HG03095 (cell line): ENCODE measurements around the gene TBC1D32.
"Not testable (repeated sequence)": the region's sequence is repeated elsewhere in the genome, so short reads cannot be mapped to it uniquely, and the experiment has no call there.

Experiments
- ATAC-seq: cut with Tn5 transposase; IDR thresholded peaks from one replicate; pipeline ENCODE4 v1.9.1; 2021; ENCODE audit warnings: moderate library complexity; ENCODE audit not compliant: unreplicated experiment

TBC1D32 gene

DNA sequence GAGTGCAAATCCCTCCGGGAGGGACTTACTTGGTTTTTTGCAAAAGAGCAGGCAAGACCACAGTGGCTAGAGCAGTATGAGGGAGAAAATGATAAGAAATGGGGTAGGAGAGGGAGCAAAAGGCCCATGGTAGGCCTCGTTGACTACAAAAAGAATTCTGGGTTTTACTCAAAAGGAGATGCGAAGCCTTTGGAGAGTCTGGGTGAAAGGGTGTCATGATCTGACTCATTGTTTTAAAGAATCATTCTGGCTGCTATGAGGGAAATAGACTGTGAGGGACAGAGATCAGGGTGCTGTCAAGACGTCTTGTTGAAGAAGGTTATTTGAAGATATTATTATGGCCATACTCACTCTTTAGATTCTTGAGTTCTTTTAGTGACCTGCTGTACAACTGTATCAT lies 13.0 kb downstream of the TBC1D32 start:
- ATAC-seq = peak; percentile 45

DNA sequence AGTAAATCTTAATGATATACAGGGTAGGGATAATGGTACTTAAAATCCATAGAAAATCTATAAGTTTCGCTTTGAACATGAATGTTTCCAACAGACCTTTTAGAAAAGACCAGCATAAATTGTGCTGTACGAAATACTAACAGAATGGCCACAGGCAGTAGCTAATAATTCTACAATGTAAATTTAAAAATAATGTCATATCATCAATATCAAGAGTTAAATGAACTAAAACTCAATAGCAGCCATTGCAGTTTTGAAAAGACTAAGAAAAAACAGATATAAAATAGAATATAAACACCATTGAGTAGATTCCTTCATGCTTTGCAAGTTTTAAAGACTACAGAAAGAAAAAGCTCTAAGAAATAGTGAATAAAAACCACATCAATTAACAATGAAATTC lies 14.7 kb downstream of the TBC1D32 start:
- ATAC-seq = no peak

DNA sequence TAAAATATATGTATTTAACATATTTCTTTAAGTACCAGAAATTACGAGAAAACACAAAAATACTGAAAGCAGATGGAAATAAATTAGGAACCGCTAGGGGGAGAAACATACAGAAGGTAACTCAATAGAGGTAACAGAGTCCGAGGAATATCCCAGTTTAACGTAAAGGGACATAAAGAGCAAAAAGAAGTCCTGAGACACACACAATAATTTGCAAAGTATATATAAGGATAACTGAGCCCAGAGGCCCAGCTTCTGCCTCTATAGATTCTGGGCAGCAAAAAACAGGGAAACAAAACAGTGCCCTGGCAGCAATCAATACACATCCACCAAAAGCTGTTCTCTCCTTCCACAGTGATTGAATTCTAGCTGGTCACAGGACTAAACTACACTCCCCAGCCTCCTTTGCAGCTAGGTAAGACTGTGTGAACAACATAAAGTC lies 15.1 kb downstream of the TBC1D32 start:
- no peak for ATAC-seq

- ATAC-seq = no peak
Measured at GRCh38 chr6:121314381-121315112, 19.7 kb downstream of the TBC1D32 start.

DNA sequence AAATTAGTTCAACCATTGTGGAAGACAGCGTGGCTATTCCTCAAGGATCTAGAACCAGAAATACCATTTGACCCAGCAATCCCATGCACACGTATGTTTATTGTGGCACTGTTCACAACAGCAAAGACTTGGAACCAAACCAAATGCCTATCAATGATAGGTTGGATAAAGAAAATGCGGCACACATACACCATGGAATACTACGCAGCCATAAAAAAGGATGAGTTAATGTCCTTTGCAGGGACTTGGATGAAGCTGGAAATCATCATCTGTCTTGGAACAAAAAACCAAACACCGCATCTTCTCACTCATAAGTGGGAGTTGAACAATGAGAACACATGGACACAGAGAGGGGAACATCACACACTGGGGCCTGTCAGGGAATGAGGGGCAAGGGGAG lies 22.5 kb downstream of the TBC1D32 start:
- ATAC-seq = not testable (repeated sequence)

GRCh38 chr6:121310495-121310894 lies 23.8 kb downstream of the TBC1D32 start:
- ATAC-seq = no peak

DNA sequence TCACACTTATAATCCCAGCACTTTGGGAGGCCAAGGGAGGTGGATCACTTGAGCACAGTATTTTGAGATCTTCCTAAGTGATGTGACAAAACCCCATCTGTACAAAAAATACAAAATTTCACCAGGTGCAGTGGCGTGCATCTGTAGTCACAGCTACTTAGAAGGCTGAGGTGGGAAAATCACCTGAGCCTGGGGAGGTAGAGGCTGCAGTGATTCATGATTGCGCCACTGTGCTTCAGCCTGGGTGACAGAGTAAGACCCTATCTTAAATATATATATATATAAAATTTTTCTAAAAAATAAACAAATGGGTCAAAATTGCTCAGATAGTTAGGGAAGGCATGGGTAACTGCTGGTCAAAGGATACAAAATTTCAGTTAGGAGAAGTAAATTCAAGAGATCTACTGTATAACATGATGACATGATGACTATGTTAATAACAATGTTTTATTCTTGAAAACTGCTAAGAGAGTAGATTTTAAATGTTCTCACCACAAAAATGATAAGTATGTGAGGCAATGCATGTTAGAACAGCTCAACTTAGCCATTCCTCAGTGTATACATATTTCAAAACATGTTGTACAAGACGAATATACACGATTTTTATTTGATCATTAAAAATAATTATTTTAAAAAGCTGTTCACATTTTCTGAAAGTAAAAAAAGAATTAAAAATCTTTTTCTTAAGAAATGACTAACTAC lies 24.4 kb downstream of the TBC1D32 start:
- ATAC-seq = no peak

DNA sequence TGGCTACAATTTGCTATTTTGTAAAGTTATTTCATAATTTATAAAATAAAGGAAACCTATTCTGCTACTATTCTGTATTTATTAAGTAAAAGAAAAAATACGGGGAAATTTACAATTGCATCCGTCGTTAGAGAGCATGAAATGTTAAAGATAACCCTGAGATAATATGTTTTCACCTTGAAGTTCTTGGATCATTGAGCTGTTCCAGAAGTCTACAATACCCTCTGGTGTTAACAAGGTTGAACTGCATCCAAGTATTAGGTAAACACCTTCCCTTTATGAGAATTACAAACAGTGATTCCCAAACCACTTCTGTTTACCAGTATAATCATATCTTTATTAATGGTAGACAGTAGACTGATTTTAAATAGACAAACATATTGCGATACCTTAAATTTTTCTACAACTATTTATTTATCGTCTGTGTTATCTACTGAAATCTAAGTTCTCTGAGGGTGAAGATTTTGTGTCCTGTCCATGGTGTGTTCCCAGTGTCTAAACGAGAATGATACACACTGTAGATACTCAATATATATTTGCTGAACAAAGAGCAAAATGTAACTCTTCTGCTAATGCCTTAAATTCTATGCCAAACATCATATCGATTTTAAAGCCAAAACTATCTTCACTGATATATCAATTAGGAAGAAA lies 28.2 kb downstream of the TBC1D32 start:
- ATAC-seq = peak; percentile 86

- peak; percentile 58 for ATAC-seq
Measured at GRCh38 chr6:121302882-121303281, 31.4 kb downstream of the TBC1D32 start.

DNA sequence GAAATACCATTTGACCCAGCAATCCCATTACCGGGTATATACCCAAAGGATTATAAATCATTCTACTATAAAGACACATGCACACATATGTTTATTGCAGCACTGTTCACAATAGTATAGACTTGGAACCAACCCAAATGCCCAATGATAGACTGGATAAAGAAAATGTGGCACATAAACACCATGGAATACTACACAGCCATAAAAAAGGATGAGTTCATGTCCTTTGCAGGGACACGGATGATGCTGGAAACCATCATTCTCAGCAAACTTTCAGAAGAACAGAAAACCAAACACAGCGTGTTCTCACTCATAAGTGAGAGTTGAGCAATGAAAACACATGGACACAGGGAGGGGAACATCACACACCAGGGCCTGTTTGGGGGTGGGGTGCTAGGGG lies 33.1 kb downstream of the TBC1D32 start:
- not testable (repeated sequence) for ATAC-seq

DNA sequence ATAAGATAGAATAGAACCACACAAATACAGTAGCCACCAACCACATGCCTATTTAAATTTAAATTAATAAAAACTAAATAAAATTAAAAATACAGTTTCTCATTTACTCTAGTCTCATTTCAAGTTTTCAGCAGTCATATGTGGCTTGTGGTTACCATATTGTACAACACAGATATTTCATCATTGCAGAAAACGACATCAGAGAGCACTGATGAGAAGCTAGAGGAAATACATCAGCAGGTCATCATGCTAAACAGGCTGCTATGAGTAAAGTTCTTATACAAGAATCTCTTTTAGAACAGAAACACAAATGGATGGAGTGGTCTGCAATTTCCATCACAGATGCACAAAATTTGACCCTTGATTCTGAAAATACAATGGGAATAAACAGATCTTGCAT lies 36.6 kb downstream of the TBC1D32 start:
- ATAC-seq = no peak

GRCh38 chr6:121285041-121285440 lies 49.2 kb downstream of the TBC1D32 start:
- no peak for ATAC-seq

DNA sequence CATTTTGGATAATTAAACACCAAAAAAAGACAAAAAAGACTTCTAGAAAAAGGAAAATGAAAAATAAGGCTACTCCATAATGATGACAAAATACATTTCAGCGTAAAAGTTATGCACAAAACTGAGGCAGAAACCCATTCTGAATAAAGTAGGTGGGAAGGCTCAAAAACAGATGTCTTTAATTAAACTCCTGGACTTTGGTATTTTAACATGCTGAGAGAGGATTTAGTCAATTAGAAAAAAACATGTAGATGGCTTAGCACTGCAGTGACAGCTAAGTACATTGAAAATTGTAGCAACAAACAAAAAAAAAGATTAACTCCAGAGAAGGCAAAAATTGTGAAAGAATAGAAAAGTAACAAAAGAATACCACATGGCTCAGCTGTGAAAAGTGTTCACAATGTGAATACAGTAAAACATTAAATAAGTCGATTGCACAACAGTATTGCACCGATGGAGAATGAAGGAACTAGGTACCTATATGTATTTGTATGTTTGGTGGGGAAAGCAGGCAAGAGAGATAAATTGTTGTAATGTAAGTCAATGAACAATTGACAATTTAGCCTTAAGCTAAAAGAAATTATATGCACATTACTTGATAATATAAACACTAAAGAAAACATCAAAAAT lies 59.5 kb downstream of the TBC1D32 start:
- ATAC-seq = no peak

DNA sequence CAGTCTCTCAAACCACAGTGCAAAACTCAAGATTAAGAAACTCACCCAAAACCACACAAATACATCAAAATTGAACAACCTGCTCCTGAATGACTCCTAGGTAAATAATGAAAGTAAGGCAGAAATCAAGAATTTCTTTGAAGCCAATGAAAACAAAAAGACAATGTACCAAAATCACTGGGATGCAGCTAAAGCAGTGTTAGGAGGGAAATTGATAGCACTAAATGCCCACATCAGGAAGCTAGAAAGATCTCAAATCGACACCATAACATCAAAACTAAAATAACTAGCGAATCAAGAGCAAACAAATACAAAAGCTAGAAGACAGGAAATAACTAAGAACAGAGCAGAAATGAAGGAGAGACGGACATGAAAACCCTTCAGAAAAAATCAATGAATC lies 70.5 kb downstream of the TBC1D32 start:
- no peak for ATAC-seq

DNA sequence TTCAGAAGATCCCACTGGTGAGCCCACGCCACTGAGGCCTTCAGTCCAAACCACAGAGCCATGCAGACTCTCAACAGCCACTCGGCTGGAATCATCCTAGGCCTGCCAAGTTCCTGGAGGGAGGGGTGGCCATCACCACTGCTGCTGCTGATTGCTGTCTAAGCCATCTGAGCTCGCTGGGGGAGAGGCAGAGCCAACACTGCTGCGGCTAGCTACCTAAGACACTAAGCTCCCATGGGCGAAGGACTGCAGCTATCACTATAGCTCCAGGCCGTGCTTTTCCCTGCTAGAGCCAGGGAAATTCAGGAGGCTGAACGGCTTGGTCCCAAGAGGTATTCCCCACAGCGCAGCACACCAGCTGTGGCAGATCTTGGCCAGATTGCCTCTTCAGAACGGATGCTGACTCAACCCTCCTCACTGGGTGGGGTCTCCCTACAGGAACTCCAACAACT lies 73.6 kb downstream of the TBC1D32 start:
- no peak for ATAC-seq

DNA sequence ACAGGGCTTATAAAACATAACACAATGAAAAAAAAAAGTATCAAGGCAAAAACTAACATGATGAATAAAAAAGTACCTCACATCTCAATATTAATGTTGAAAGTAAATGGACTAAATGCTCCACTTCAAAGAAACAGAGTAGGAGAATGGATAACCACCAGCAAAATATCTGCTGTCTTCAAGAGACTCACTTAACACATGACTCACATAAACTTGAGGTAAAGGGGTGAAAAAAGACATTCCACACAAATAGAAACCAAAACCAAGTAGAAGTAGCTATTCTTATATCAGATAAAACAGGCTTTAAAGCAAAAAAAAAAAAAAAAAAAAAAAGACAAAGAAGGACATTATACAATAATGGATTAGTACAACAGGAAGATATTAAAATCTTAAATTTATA lies 86.9 kb downstream of the TBC1D32 start:
- ATAC-seq = no peak

- no peak for ATAC-seq
Measured at GRCh38 chr6:121242386-121242785, 91.9 kb downstream of the TBC1D32 start.

DNA sequence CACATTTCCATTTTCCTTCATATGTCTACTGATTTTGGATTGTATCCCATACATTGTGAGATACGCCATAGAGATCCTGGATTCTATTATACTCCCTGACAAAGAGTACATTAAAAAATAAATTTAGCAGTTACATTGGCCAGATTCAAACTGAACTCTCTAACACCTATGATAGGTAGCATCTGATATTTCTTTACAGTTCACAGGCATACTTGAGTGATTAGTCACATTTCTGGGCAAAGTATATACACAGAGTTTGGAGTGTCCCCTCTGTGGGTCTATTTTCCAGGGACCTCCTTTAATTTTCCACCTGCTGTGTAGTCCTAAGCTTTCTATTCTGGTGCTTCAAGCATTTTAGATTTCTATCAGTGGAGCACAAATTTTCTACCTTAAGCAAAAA lies 96.4 kb downstream of the TBC1D32 start:
- no peak for ATAC-seq

GRCh38 chr6:121236984-121237383 lies 97.3 kb downstream of the TBC1D32 start:
- no peak for ATAC-seq

- no peak for ATAC-seq
Measured at GRCh38 chr6:121235386-121235785, 98.9 kb downstream of the TBC1D32 start.

- no peak for ATAC-seq
Measured at GRCh38 chr6:121223930-121224329, 110.3 kb downstream of the TBC1D32 start.
